HEK293T (cell line): ENCODE data around the gene CNMD.

ENCODE experiments used
- CTCF ChIA-PET: fragments of 350-600 bp; formaldehyde crosslinking; extraction: SDS; loops from one replicate; lab custom pipeline; 2021; ENCODE audit warnings: antibody characterized with exemption, inconsistent platforms; lab: Yijun Ruan, JAX
- POLR2A ChIA-PET: fragments of 350-600 bp; formaldehyde crosslinking; extraction: SDS; loops from one replicate; lab custom pipeline; 2020; ENCODE audit warnings: antibody characterized with exemption, inconsistent platforms; lab: Yijun Ruan, JAX
- DNase-seq: peaks from one replicate; pipeline ENCODE4 v3.0.0; 2012; ENCODE audit warnings: mixed read lengths; ENCODE audit errors: extremely low spot score
- BHLHE40 ChIP-seq: fragments of 450-650 bp; IDR thresholded peaks from 2 replicates; pipeline ENCODE4 v1.6.1; 2016; ENCODE audit warnings: mild to moderate bottlenecking, moderate library complexity, borderline replicate concordance
- CTBP1 ChIP-seq: fragments of 450-650 bp; IDR thresholded peaks from 2 replicates; pipeline ENCODE4 v1.6.1; 2016; ENCODE audit warnings: borderline replicate concordance
- ELF4 ChIP-seq: fragments of 450-650 bp; IDR thresholded peaks from 2 replicates; pipeline ENCODE4 v1.6.1; 2017; ENCODE audit warnings: antibody characterized with exemption
- FOXA1 ChIP-seq: fragments of 450-650 bp; IDR thresholded peaks from 2 replicates; pipeline ENCODE4 v1.6.1; 2016; ENCODE audit warnings: mild to moderate bottlenecking
- FOXK2 ChIP-seq: fragments of 450-650 bp; IDR thresholded peaks from 2 replicates; pipeline ENCODE4 v1.6.1; 2016; ENCODE audit warnings: mild to moderate bottlenecking
- FOXM1 ChIP-seq: fragments of 450-650 bp; IDR thresholded peaks from 2 replicates; pipeline ENCODE4 v1.6.1; 2017; ENCODE audit warnings: mild to moderate bottlenecking, borderline replicate concordance
- HDGF ChIP-seq: fragments of 450-650 bp; IDR thresholded peaks from 2 replicates; pipeline ENCODE4 v1.6.1; 2017; ENCODE audit warnings: antibody characterized with exemption, borderline replicate concordance
- L3MBTL2 ChIP-seq: fragments of 450-650 bp; conservative IDR thresholded peaks from 2 replicates; pipeline ENCODE4 v1.6.1; 2016; ENCODE audit warnings: mild to moderate bottlenecking
- LEF1 ChIP-seq: fragments of 450-650 bp; IDR thresholded peaks from 2 replicates; pipeline ENCODE4 v1.6.1; 2017; ENCODE audit warnings: mild to moderate bottlenecking, borderline replicate concordance
- NFRKB ChIP-seq: fragments of 450-650 bp; IDR thresholded peaks from 2 replicates; pipeline ENCODE4 v1.6.1; 2016; ENCODE audit warnings: mild to moderate bottlenecking, moderate library complexity
- SP1 ChIP-seq: fragments of 450-650 bp; IDR thresholded peaks from 2 replicates; pipeline ENCODE4 v1.6.1; 2017
- SUZ12 ChIP-seq: fragments of 450-650 bp; IDR thresholded peaks from 2 replicates; pipeline ENCODE4 v1.6.1; 2016; ENCODE audit warnings: mild to moderate bottlenecking
- TARDBP ChIP-seq: fragments of 450-650 bp; IDR thresholded peaks from 2 replicates; pipeline ENCODE4 v1.6.1; 2016
- ZNF384 ChIP-seq: fragments of 450-650 bp; IDR thresholded peaks from 2 replicates; pipeline ENCODE4 v1.6.1; 2016
- TF ChIP-seq, protein P1 (sequence below): fragments of 450-650 bp; IDR thresholded peaks from 2 replicates; pipeline ENCODE4 v1.6.1; 2016

The CNMD gene

DNA sequence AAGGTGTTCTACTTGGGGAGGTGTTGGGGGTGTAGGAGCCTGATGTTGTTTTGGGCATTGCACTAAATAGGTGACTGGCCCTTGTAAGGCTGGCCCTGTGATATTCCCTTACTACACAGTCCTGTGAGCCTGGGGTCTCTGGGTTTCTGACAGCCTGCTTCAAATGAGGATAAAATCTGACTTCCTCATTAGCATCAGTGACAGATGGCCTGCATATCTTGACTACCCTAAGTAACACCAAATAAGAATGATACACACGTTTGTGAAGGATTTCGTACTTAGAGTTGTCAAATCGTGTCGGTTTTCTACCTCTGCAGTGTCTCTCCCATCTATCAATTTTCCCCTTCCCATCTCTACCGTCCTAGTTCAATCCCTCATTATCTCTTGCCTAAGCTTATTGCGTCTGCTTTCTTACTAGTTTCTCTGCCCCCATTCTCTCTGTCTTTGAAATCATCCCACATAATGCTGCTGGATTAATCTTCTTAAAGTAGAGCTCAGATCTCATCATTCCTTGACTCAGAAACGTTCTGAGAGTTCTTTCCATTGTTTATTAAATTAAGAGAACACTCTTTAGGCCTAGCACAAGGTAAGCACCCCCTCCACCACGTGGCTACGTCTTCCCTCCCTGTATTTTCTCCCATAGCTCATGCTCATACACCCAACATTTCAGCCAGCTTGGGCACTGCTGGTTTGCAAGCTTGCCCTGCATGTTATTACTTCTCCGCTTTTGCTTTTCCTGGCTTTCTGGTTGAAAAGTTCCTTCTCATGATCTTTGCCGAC lies 26.2 kb upstream of the CNMD start:
- ChIA-PET POLR2A (no interaction called here), CTCF (no interaction called here)
- no peak for DNase-seq
- TF ChIP-seq L3MBTL2, result no peak
- TF ChIP-seq, protein P1, sequence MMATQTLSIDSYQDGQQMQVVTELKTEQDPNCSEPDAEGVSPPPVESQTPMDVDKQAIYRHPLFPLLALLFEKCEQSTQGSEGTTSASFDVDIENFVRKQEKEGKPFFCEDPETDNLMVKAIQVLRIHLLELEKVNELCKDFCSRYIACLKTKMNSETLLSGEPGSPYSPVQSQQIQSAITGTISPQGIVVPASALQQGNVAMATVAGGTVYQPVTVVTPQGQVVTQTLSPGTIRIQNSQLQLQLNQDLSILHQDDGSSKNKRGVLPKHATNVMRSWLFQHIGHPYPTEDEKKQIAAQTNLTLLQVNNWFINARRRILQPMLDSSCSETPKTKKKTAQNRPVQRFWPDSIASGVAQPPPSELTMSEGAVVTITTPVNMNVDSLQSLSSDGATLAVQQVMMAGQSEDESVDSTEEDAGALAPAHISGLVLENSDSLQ, result no peak
- TF ChIP-seq FOXM1, result no peak
- no peak for TF ChIP-seq LEF1
- TF ChIP-seq FOXA1, result no peak
- no peak for TF ChIP-seq NFRKB
- no peak for TF ChIP-seq SP1
- TF ChIP-seq FOXK2, result no peak

GRCh38 chr13:52760077-52760476 lies 20.5 kb upstream of the CNMD start:
- POLR2A ChIA-PET, result no interaction called here
- DNase-seq, result no peak

DNA sequence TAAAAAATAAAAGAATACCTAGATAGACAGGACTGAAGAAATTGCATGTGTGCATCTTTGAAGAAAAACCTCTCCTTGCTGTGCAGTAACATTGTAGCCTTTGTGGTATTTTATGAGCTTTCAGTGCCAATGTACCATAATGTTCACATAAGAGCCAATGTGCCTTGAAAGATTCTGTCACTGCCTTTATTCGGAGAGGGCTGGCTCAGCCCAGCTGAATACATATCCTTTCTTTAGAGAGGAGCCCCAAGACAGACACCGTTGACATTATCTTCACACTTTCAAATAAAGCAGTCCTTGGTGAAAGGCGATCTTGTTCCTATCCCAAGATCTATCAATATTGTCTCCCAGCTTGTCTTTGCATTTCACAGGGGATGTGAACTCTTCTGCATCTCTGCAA lies 18.5 kb upstream of the CNMD start:
- DNase-seq, result no peak
- ChIA-PET POLR2A (no interaction called here), CTCF (no interaction called here)
- TF ChIP-seq ZNF384 (no peak), FOXM1 (no peak), FOXK2 (no peak), TARDBP (no peak), BHLHE40 (no peak), SP1 (no peak), ELF4 (no peak), LEF1 (no peak)
- TF ChIP-seq, protein P1, result no peak

More at GRCh38 chr13:52760077-52760476, 20.5 kb upstream of the CNMD start:
- TF ChIP-seq HDGF (no peak), LEF1 (no peak), SUZ12 (no peak)
- CTCF ChIA-PET, result no interaction called here

DNA sequence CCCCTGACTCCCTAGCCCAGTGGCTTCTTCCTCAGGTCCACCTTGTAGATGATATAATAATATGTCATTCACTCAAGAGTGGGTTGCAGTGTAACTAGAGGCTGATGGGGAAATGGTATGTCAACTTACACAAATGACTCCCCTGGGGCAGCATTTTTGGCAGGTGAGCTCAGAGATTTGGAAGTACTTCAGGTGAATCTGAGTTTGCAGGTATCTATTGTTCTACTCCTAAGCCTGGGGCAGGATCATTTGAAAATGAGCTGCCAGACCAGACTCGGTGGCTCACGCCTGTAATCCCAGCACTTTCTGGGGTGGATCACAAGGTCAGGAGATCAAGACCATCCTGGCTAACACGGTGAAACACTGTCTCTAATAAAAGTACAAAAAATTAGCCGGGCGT lies 11.6 kb upstream of the CNMD start:
- ChIA-PET POLR2A (no interaction called here), CTCF (no interaction called here)
- TF ChIP-seq ZNF384, result no peak
- TF ChIP-seq BHLHE40, result no peak
- TF ChIP-seq SP1, result no peak
- no peak for TF ChIP-seq ELF4
- DNase-seq, result no peak

- DNase-seq, result no peak
- TF ChIP-seq SP1, result no peak
- TF ChIP-seq FOXA1, result no peak
- POLR2A ChIA-PET, result no interaction called here
Measured at GRCh38 chr13:52750713-52751112, 11.1 kb upstream of the CNMD start.

GRCh38 chr13:52749419-52749818 lies 9.8 kb upstream of the CNMD start:
- CTCF ChIA-PET, result no interaction called here
- TF ChIP-seq, protein P1, result no peak
- TF ChIP-seq NFRKB (no peak), ZNF384 (no peak), ELF4 (no peak), SP1 (no peak), SUZ12 (no peak), LEF1 (no peak), FOXK2 (no peak), BHLHE40 (no peak)
- no peak for DNase-seq

More at GRCh38 chr13:52750713-52751112, 11.1 kb upstream of the CNMD start:
- CTCF ChIA-PET, result no interaction called here

DNA sequence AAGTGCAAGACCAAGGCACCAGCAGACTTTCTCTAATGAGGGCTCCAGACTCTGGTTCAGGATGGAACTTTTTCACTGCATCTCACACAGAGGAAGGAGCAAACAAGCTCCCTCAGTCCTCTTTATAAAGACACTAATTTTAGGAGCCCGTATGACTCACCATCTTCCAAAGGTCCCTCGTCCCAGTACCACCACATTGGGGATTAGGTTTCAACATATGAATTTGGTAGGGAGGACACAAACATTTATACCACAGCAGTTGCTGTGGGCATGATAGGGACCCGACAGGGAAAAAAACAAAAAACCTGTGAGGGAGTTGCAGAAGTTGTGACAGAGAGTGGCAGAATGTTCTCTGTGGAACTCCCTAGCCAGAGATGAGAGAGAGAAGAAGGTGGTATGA lies 6.5 kb upstream of the CNMD start:
- TF ChIP-seq FOXM1 (no peak), SP1 (no peak), ELF4 (no peak), CTBP1 (no peak), SUZ12 (no peak), LEF1 (no peak), FOXK2 (no peak)
- CTCF ChIA-PET, result no interaction called here
- no peak for DNase-seq
- POLR2A ChIA-PET, result no interaction called here

More at GRCh38 chr13:52749419-52749818, 9.8 kb upstream of the CNMD start:
- POLR2A ChIA-PET, result no interaction called here
